Measurements from ENCODE around the gene NCOA4.
"Not testable (repeated sequence)": the region's sequence is repeated elsewhere in the genome, so short reads cannot be mapped to it uniquely, and the experiment has no call there.

NCOA4 gene

GRCh38 chr10:46005383-46005782 lies 25.0 kb downstream of the NCOA4 start:
- Histone ChIP-seq H3K36me3 (ENCODE audit: control insufficient read depth, insufficient read depth, low read length) (peaks cover 19% of the 10 kb centered on the region), H3K27me3 (replicated peaks; ENCODE audit: control insufficient read depth, insufficient read depth, low read length) (no peaks in the 10 kb centered on the region), H3K4me3 (replicated peaks; ENCODE audit: low read depth, low read length) (no peak overlapping the region)
- no peak for DNase-seq (ENCODE audit: extremely low read depth, insufficient read length)
- TF ChIP-seq, protein P1, sequence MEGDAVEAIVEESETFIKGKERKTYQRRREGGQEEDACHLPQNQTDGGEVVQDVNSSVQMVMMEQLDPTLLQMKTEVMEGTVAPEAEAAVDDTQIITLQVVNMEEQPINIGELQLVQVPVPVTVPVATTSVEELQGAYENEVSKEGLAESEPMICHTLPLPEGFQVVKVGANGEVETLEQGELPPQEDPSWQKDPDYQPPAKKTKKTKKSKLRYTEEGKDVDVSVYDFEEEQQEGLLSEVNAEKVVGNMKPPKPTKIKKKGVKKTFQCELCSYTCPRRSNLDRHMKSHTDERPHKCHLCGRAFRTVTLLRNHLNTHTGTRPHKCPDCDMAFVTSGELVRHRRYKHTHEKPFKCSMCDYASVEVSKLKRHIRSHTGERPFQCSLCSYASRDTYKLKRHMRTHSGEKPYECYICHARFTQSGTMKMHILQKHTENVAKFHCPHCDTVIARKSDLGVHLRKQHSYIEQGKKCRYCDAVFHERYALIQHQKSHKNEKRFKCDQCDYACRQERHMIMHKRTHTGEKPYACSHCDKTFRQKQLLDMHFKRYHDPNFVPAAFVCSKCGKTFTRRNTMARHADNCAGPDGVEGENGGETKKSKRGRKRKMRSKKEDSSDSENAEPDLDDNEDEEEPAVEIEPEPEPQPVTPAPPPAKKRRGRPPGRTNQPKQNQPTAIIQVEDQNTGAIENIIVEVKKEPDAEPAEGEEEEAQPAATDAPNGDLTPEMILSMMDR (IDR thresholded peaks at IDR 0.05; ENCODE audit: insufficient read depth, low read length, poor library complexity, severe bottlenecking) = no peak

DNA sequence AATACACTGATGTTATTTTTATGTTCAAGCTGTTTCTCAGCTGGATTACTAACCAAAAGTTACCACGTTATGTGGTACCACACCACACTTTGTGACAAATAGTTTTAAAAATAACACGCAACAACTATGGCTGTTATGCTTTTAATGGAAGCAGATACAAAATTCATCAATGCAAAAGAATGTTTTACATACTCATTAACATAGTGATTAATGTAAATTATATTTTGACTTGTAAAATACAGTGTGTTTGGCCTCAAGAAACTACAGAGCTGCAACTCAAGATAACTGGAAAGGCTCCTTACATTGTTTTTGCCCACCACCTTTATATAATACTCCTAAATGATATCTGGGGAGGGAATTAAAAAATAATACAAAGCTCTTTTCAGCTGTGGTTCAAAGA lies 25.5 kb downstream of the NCOA4 start:
- no peak for DNase-seq (ENCODE audit: extremely low read depth, insufficient read length)
- TF ChIP-seq, protein P1 (IDR thresholded peaks at IDR 0.05; ENCODE audit: insufficient read depth, low read length, poor library complexity, severe bottlenecking) = no peak
- peaks cover 16% of the 10 kb centered on the region for H3K36me3 ChIP-seq (ENCODE audit: control insufficient read depth, insufficient read depth, low read length)

DNA sequence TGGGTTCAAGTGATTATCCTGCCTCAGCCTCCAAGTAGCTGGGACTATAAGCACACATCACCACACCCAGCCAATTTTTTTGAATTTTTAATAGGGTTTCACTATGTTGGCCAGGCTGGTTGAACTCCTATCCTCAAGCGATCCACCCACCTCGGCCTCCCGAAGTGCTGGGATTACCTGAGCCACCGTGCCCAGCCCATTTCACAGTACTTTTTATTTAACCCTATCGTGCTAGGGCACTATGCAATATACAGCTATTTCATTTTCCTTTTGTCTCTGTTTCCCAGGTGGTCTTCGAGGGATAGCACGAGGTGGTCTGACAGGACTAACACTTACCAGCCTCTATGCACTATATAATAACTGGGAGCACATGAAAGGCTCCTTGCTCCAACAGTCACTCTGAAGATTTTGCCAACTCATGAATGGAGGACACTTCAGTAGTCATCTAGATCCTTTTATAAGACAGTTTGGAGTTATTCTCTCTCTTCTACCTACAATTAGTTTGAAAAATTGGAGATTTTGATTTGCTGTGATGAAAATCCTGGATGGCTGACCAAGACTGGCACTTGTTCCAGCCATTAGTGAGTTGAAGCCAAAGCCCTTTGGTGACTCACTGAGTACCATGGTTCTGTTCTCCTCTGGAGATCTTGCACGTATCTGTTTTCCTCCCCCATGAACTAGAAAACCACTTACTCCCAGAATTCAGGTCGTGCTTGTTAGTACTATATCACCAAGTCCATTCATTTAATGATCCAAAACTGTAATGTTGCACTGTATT lies 27.3 kb downstream of the NCOA4 start:
- H3K27me3 ChIP-seq (replicated peaks; ENCODE audit: control insufficient read depth, insufficient read depth, low read length) = no peaks in the 10 kb centered on the region
- no peak for DNase-seq (ENCODE audit: extremely low read depth, insufficient read length)
- TF ChIP-seq, protein P1 (IDR thresholded peaks at IDR 0.05; ENCODE audit: insufficient read depth, low read length, poor library complexity, severe bottlenecking) = no peak
- H3K36me3 ChIP-seq (ENCODE audit: control insufficient read depth, insufficient read depth, low read length) = peaks cover 13% of the 10 kb centered on the region
- no peak overlapping the region for H3K4me3 ChIP-seq (replicated peaks; ENCODE audit: low read depth, low read length)

More for the DNA sequence above, 25.5 kb downstream of the NCOA4 start:
- no peaks in the 10 kb centered on the region for H3K27me3 ChIP-seq (replicated peaks; ENCODE audit: control insufficient read depth, insufficient read depth, low read length)
- no peak overlapping the region for H3K4me3 ChIP-seq (replicated peaks; ENCODE audit: low read depth, low read length)

GRCh38 chr10:46002189-46002687 lies 28.2 kb downstream of the NCOA4 start:
- not testable (repeated sequence) for H3K27me3 ChIP-seq (replicated peaks; ENCODE audit: control insufficient read depth, insufficient read depth, low read length); DNase-seq (ENCODE audit: extremely low read depth, insufficient read length); H3K4me3 ChIP-seq (replicated peaks; ENCODE audit: low read depth, low read length)
- peaks cover 13% of the 10 kb centered on the region for H3K36me3 ChIP-seq (ENCODE audit: control insufficient read depth, insufficient read depth, low read length)

GRCh38 chr10:46001187-46001756 lies 29.2 kb downstream of the NCOA4 start:
- Histone ChIP-seq H3K27me3 (replicated peaks; ENCODE audit: control insufficient read depth, insufficient read depth, low read length) (no peaks in the 10 kb centered on the region), H3K36me3 (ENCODE audit: control insufficient read depth, insufficient read depth, low read length) (peaks cover 13% of the 10 kb centered on the region), H3K4me3 (replicated peaks; ENCODE audit: low read depth, low read length) (no peak overlapping the region)
- TF ChIP-seq, protein P1 (IDR thresholded peaks at IDR 0.05; ENCODE audit: insufficient read depth, low read length, poor library complexity, severe bottlenecking) = no peak
- no peak for DNase-seq (ENCODE audit: extremely low read depth, insufficient read length)

DNA sequence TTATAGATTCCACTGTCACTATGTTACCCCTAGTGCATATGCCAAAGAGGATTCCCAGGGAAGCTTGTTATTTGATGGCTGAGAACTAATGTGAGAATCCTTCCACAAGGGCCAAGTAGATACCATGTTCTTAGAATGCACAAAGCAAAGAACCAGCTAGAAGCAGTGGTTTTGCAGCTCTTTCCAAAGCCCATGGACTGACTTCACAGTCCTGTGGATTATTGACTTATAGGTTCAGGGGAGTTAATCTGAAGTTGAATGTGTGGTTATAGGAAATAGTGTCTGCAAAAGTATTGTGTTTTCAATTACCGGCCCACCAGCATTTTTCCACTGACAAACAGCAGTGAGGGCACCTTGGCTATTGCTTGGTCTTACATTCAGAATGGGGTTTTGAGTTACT lies 29.9 kb downstream of the NCOA4 start:
- H3K27me3 ChIP-seq (replicated peaks; ENCODE audit: control insufficient read depth, insufficient read depth, low read length) = no peaks in the 10 kb centered on the region
- H3K4me3 ChIP-seq (replicated peaks; ENCODE audit: low read depth, low read length) = no peak overlapping the region
- no peak for DNase-seq (ENCODE audit: extremely low read depth, insufficient read length)
- TF ChIP-seq, protein P1 (IDR thresholded peaks at IDR 0.05; ENCODE audit: insufficient read depth, low read length, poor library complexity, severe bottlenecking) = no peak
- H3K36me3 ChIP-seq (ENCODE audit: control insufficient read depth, insufficient read depth, low read length) = peaks cover 13% of the 10 kb centered on the region

DNA sequence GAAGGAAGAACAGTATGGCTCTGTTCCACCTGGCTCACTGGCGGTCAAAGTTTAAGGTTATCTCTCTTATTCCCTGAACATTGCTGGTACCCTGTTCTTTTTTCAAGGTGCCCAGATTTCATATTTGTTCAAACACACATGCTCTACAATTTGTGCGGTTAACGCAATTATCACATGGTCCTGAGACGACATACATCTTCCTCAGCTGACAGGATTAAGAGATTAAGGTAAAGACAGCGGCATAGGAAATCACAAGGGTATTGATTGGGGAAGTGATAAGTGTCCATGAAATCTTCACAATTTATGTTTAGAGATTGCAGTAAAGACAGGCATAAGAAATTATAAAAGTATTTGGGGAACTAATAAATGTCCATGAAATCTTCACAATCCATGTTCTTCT lies 30.5 kb downstream of the NCOA4 start:
- DNase-seq (ENCODE audit: extremely low read depth, insufficient read length) = not testable (repeated sequence)
- H3K36me3 ChIP-seq (ENCODE audit: control insufficient read depth, insufficient read depth, low read length) = peaks cover 12% of the 10 kb centered on the region

More for the DNA sequence above, 30.5 kb downstream of the NCOA4 start:
- H3K4me3 ChIP-seq (replicated peaks; ENCODE audit: low read depth, low read length); H3K27me3 ChIP-seq (replicated peaks; ENCODE audit: control insufficient read depth, insufficient read depth, low read length): not testable (repeated sequence)

Measured in GM06990 (cell line).